HepG2 (cell line): ENCODE data around the gene BORCS5. TPM values are rescaled to one million over a fixed set of nuclear protein-coding genes. Genes with fewer than 3 reads are reported as not detected.

ENCODE experiments used
- CEBPB ChIP-seq: IDR thresholded peaks from 2 replicates; pipeline ENCODE4 v1.6.1; 2011; ENCODE audit warnings: low read depth, low read length, improper control_type of control experiment, borderline replicate concordance
- CEBPG ChIP-seq: IDR thresholded peaks from 2 replicates; pipeline ENCODE4 v1.6.1; 2016
- GTF3A ChIP-seq: sonication (generic); formaldehyde crosslinking; conservative IDR thresholded peaks from 2 replicates; pipeline ENCODE4 v1.4.0; 2020; ENCODE audit warnings: mild to moderate bottlenecking, missing genetic modification reagents
- JUN ChIP-seq: sonication (generic); formaldehyde crosslinking; IDR thresholded peaks from 2 replicates; pipeline ENCODE4 v1.4.0; 2020; ENCODE audit warnings: mild to moderate bottlenecking, missing genetic modification reagents
- MTERF4 ChIP-seq: sonication (generic); formaldehyde crosslinking; IDR thresholded peaks from 2 replicates; pipeline ENCODE4 v1.8.0; 2023; ENCODE audit warnings: mild to moderate bottlenecking, missing genetic modification reagents
- RBAK ChIP-seq: sonication (generic); formaldehyde crosslinking; IDR thresholded peaks from 2 replicates; pipeline ENCODE4 v1.5.1; 2020; ENCODE audit warnings: mild to moderate bottlenecking, missing genetic modification reagents
- SNAPC2 ChIP-seq: sonication (generic); formaldehyde crosslinking; IDR thresholded peaks from 2 replicates; pipeline ENCODE4 v1.8.1; 2022; ENCODE audit warnings: mild to moderate bottlenecking, missing genetic modification reagents
- STAT6 ChIP-seq: sonication (generic); formaldehyde crosslinking; IDR thresholded peaks from 2 replicates; pipeline ENCODE4 v1.4.0; 2020; ENCODE audit warnings: missing genetic modification reagents, mild to moderate bottlenecking, borderline replicate concordance
- TFDP1 ChIP-seq: IDR thresholded peaks from 2 replicates; pipeline ENCODE4 v1.6.1; 2016; ENCODE audit warnings: missing compliant biosample characterization, missing genetic modification reagents, borderline replicate concordance
- ZNF20 ChIP-seq: sonication (generic); formaldehyde crosslinking; IDR thresholded peaks from 2 replicates; pipeline ENCODE4 v1.4.0; 2020; ENCODE audit warnings: mild to moderate bottlenecking, moderate library complexity, missing genetic modification reagents
- ZNF460 ChIP-seq: sonication (generic); formaldehyde crosslinking; IDR thresholded peaks from 2 replicates; pipeline ENCODE4 v1.5.1; 2020; ENCODE audit warnings: missing genetic modification reagents, mild to moderate bottlenecking, borderline replicate concordance
- ZNF687 ChIP-seq: sonication (generic); formaldehyde crosslinking; IDR thresholded peaks from 2 replicates; pipeline ENCODE4 v1.5.1; 2020; ENCODE audit warnings: mild to moderate bottlenecking, missing genetic modification reagents, moderate library complexity
- ZNF883 ChIP-seq: sonication (generic); formaldehyde crosslinking; IDR thresholded peaks from 2 replicates; pipeline ENCODE4 v1.5.1; 2020; ENCODE audit warnings: mild to moderate bottlenecking, missing genetic modification reagents; ENCODE audit errors: not compliant biosample characterization
- polyA plus RNA-seq, 8 experiments: library from polyadenylated mRNA; depleted of rRNA in 3 of 8; stranded (reverse) in 7 of 8; unstranded in 1 of 8; fragments of >200 nt; fragmentation: Illumina TruSeq in 4 of 8; extraction: Trizol in 4 of 8; gene quantifications; 2 replicates each; pipeline versions ENCODE4 v1.2.1 to v1.2.3, GENCODE V29; 2011 to 2016; ENCODE audit warnings: low read depth in 4 of 8, missing spikeins in 1 of 8, mixed read lengths in 1 of 8; ENCODE audit not compliant: insufficient read depth in 1 of 8
- total RNA-seq, 5 experiments: library from RNA; depleted of rRNA; stranded (reverse); fragments of >200 nt; fragmentation: Illumina TruSeq; extraction: Trizol; gene quantifications; 2 replicates each; pipeline ENCODE4 v1.2.3, GENCODE V29; 2016; ENCODE audit warnings: low read depth in 1 of 5
- TF ChIP-seq, protein P1 (sequence below): sonication (generic); formaldehyde crosslinking; IDR thresholded peaks from 2 replicates; pipeline ENCODE4 v1.4.0; 2020; ENCODE audit warnings: mild to moderate bottlenecking, missing genetic modification reagents, borderline replicate concordance

The BORCS5 gene
- total and polyA plus RNA-seq, 2 of the 13 experiments (the other 11 are each of a cell fraction or from before 2014, with no cell fraction given), result 3.9 to 4.7 TPM

- peak; percentile 80; the same call in 1 of the 2 replicates for TF ChIP-seq JUN
- no peak for TF ChIP-seq RBAK (CRISPR knock-in tag)
- TF ChIP-seq ZNF883 (CRISPR knock-in tag), result no peak
- TF ChIP-seq ZNF687 (CRISPR knock-in tag), result peak; percentile 32
- TF ChIP-seq ZNF20 (CRISPR knock-in tag), result no peak
- TF ChIP-seq CEBPB, result peak; percentile 45; the same call in 1 of the 2 replicates
- no peak for TF ChIP-seq STAT6
- no peak for TF ChIP-seq MTERF4
- TF ChIP-seq TFDP1 (CRISPR knock-in tag), result no peak
- TF ChIP-seq GTF3A (CRISPR knock-in tag), result no peak
- TF ChIP-seq, protein P1, sequence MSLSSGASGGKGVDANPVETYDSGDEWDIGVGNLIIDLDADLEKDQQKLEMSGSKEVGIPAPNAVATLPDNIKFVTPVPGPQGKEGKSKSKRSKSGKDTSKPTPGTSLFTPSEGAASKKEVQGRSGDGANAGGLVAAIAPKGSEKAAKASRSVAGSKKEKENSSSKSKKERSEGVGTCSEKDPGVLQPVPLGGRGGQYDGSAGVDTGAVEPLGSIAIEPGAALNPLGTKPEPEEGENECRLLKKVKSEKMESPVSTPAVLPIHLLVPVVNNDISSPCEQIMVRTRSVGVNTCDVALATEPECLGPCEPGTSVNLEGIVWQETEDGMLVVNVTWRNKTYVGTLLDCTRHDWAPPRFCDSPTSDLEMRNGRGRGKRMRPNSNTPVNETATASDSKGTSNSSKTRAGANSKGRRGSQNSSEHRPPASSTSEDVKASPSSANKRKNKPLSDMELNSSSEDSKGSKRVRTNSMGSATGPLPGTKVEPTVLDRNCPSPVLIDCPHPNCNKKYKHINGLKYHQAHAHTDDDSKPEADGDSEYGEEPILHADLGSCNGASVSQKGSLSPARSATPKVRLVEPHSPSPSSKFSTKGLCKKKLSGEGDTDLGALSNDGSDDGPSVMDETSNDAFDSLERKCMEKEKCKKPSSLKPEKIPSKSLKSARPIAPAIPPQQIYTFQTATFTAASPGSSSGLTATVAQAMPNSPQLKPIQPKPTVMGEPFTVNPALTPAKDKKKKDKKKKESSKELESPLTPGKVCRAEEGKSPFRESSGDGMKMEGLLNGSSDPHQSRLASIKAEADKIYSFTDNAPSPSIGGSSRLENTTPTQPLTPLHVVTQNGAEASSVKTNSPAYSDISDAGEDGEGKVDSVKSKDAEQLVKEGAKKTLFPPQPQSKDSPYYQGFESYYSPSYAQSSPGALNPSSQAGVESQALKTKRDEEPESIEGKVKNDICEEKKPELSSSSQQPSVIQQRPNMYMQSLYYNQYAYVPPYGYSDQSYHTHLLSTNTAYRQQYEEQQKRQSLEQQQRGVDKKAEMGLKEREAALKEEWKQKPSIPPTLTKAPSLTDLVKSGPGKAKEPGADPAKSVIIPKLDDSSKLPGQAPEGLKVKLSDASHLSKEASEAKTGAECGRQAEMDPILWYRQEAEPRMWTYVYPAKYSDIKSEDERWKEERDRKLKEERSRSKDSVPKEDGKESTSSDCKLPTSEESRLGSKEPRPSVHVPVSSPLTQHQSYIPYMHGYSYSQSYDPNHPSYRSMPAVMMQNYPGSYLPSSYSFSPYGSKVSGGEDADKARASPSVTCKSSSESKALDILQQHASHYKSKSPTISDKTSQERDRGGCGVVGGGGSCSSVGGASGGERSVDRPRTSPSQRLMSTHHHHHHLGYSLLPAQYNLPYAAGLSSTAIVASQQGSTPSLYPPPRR (CRISPR knock-in tag), result peak; percentile 78
- no peak for TF ChIP-seq SNAPC2 (CRISPR knock-in tag)
- TF ChIP-seq ZNF460 (CRISPR knock-in tag), result no peak
- TF ChIP-seq CEBPG (CRISPR knock-in tag), result peak; percentile 69
These were observed 132.1 kb downstream of the BORCS5 start (continued) for GRCh38 chr12:12488823-12489550.
